ENCODE data around the gene FGFRL1.
"Not testable (repeated sequence)": the region's sequence is repeated elsewhere in the genome, so short reads cannot be mapped to it uniquely, and the experiment has no call there.

Gene FGFRL1

DNA sequence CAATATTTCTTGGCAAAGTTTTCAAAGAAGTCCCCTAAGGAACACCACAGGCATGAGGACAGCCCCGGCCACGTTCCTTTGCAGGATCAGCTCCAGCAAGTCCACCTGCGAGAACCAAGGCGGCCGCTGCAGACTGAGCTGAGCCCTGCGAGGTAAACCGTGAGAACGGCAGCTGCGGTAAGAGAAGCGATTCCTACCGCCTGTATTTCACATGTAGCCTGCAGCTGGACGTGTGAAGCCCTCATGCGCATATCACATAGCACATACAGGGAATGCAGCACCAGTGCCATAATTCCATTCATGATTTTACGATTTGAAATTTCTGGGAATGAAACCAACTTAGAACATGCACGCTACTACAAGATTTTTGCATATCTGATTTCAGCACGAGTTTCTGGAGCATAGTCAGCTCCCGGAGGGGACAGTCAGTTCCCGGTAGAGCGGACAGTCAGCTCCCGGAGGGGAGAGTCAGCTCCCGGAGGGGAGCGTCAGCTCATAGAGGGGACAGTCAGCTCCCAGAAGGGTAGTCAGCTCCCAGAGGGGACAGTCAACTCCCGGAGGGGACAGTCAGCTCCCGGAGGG is 41.7 kb downstream of the FGFRL1 start:
- DNase-seq (ENCODE audit: low read depth): no peak

GRCh38 chr4:1053891-1054290 is 42.5 kb downstream of the FGFRL1 start:
- not testable (repeated sequence) for DNase-seq (ENCODE audit: low read depth)

DNA sequence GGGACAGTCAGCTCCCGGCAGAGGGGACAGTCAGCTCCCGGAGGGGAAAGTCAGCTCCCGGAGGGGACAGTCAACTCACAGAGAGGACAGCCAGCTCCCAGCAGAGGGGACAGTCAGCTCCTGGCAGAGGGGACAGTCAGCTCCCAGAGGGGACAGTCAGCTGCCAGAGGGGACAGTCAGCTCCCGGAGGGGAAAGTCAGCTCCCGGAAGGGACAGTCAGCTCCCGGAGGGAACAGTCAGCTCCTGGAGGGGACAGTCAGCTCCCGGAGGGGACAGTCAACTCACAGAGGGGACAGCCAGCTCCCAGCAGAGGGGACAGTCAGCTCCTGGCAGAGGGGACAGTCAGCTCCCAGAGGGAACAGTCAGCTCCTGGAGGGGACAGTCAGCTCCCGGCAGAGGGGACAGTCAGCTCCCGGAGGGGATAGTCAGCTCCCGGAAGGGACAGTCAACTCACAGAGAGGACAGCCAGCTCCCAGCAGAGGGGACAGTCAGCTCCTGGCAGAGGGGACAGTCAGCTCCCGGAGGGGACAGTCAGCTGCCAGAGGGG is 43.3 kb downstream of the FGFRL1 start:
- not testable (repeated sequence) for DNase-seq (ENCODE audit: low read depth)

DNA sequence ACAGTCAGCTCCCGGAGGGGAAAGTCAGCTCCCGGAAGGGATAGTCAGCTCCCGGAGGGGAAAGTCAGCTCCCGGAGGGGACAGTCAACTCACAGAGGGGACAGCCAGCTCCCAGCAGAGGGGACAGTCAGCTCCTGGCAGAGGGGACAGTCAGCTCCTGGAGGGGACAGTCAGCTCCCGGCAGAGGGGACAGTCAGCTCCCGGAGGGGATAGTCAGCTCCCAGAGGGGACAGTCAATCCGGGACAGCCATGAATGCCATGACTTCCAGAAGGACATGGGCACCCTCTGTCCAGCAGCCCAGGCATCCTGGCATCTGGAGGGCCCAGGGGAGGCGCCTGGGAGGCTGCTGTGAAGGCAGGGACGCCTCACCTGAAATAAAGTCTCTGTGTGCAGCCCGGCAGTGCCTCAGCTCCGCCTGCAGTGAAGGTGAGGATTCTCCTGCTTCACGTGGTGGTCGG is 43.8 kb downstream of the FGFRL1 start:
- DNase-seq (ENCODE audit: low read depth): not testable (repeated sequence)

DNA sequence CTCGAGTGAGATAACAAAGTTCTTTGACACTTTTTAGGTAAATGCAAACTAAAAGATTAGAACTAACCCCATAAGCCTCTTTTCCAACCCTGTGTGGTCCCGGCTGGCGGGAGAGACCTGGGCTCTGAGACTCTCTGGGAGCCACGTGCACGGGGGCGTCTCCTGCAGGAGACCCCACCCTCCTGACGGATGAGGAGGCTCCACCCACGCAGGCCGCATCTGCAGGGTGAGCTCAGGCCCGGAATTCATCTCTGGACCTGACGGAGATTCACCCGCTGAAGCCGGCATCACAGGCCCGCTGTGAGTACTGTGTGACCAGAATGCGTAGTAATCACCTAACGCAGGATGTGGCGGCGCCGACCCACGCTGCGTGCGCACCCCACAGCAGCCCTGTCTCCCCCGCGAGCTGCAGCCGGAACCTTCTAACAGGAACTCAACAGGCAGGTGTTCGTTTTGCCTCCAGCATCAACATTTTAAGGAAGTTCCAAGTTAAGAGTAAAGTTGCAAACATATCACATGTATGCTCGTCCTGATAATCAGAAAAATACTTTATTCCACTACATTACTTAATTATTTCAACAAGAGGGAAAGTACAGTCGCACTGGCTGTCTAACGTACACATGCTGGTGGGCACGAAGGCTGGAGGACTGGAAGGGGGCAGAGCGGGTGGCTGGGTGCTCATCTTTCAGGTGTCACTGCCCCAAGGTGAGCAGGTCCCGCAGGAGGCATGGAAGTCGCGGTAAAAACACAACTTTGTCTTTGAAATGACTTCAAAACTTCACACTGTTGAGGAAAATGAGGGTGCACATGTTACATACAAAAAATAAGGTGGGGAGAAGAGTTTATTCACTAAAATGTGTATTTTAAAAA is 44.5 kb downstream of the FGFRL1 start:
- DNase-seq (ENCODE audit: low read depth): peak; percentile 64

- DNase-seq (ENCODE audit: low read depth): no peak
Observed at GRCh38 chr4:1056671-1057402, 45.4 kb downstream of the FGFRL1 start.

DNA sequence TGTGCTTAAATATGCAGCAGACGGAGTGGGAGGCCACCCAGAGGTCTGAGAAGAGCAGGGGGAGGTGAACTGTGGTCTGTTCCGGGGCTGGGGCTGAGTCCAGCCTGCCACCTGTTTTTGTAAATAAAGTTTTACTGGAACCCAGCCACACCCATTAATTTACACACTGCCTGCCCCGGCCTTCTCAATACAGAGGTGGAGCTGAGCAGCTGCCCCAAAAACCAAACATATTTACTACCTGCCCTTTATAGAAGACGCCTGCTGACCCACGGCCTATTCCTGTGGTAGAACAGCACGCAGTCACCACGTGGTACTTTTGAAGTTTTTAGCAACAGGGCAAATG is 45.9 kb downstream of the FGFRL1 start:
- no peak for DNase-seq (ENCODE audit: low read depth)

GRCh38 chr4:1058198-1058996 is 47.0 kb downstream of the FGFRL1 start:
- no peak for DNase-seq (ENCODE audit: low read depth)

GRCh38 chr4:1058997-1059665 is 47.7 kb downstream of the FGFRL1 start:
- DNase-seq (ENCODE audit: low read depth): no peak

DNA sequence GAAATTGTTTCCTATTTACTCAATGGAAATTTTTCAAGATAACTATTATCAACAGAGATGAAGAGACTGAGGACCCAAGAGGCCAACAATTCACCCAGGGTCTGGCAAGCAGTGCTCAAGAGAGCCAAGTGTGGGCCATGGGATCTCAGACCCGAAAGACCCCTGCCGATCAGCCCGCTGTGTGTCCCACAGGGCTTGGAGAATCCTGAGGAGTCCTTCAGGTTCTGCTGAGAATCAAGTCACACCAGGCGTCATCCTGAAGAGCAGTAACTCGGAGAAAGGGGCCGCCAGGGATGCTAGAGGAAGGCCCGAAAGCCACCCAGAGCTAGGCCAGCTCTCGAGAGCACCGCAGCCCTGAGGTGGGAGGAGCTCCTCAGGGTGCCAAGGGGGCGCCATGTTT is 48.7 kb downstream of the FGFRL1 start:
- DNase-seq (ENCODE audit: low read depth): no peak

GRCh38 chr4:1060621-1061020 is 49.2 kb downstream of the FGFRL1 start:
- DNase-seq (ENCODE audit: low read depth): no peak

DNA sequence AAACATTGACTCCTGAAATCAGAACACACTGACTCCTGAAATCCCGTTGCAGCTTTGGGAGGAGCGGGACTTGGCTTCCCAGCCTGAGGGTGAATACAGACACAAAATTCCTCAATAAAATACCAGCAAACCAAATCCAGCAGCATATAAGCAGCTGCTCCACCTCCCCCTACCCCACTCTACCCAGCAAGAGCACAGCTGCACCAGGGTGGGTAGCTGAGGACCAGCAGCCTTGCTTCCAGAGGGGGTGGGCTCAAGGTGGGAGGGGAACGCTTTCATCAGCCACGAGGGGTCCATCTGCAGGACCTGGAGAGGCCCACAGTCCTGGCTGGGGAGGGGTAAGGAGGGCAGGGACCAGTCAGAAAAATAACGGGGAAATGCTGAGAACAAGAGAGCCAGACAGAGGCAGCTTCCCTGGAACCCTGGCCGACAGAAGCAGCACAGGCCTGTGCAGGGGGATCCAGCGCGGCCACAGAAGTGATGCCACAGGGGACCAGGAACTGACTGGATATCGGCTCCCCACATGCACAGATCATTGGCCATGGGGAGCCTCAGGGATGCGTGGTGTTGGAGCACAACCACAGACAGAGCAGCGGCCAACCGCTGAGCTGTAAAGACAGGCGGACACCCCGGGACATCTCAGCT is 49.8 kb downstream of the FGFRL1 start:
- no peak for DNase-seq (ENCODE audit: low read depth)

DNA sequence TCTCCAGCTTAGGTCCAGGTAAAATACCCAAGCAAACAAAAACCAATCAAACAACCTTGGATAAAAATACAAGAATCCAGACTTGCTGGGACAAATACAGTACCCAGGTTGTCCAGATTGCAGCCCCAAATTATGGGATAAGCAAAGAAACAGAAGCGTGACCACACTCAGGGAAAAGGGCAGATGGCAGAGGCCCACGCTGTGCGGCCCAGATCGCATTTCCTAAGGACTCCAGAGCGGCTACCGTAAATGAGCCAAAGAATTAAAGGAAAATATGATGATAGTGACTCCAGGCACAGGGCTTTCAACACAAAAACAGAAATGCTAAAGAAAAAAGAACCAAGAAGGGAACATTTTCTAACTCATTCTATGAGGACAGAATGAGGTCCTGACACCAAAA is 50.3 kb downstream of the FGFRL1 start:
- DNase-seq (ENCODE audit: low read depth): no peak

DNA sequence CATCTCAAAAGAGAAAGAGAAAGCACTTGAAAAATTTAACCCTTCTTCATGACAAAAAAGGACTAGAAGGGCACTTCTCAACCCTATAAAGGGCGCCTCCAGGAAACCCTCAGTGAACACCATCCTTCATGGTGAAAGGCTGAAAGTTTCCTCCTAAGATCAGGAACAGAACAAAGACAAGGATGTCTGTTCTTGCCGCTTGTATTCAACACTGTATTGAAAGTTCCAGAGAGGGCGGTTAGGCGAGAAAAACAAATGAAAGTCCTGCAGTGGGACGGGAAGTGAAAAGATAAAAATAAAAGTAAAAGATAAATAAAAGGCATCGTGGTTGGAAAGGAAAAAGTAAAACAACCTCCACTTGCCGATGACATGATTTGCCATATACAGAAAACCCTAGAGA is 51.0 kb downstream of the FGFRL1 start:
- no peak for DNase-seq (ENCODE audit: low read depth)

DNA sequence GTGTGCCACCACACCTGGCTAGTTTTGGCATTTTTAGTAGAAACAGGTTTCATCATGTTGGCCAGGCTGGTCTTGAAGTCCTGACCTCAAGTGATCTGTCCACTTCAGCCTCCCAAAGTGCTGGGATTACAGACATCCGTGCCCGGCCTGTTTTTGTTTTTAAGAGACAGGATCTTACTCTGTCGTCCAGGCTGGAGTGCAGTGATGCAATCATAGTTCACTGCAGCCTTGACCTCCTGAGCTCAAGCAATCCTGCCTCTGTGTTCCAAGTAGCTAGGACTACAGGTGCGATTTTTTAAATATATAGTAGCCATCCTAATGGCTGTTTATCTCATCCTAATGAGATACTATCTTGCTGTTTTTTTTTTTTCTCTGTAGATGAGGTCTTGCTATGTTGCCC is 54.3 kb downstream of the FGFRL1 start:
- no peak for DNase-seq (ENCODE audit: low read depth)

DNA sequence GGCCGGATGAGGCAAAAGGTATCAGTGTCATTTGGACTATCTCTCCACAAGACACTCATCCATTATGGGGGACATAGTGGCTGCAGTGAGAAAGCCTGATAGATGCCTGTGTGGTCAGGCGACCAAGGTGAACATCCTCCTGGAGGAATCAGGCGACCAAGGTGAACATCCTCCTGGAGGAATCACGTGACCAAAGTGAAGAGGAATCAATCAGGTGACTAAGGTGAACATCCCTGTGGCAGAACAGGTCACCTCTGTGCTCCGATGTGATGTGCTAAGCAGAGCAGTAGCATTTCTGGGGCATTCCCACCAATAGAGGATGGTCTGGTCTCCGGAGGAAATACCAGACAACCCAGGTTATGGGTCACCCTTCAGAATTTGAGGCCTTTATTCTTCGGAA is 58.0 kb downstream of the FGFRL1 start:
- DNase-seq (ENCODE audit: low read depth): no peak

DNA sequence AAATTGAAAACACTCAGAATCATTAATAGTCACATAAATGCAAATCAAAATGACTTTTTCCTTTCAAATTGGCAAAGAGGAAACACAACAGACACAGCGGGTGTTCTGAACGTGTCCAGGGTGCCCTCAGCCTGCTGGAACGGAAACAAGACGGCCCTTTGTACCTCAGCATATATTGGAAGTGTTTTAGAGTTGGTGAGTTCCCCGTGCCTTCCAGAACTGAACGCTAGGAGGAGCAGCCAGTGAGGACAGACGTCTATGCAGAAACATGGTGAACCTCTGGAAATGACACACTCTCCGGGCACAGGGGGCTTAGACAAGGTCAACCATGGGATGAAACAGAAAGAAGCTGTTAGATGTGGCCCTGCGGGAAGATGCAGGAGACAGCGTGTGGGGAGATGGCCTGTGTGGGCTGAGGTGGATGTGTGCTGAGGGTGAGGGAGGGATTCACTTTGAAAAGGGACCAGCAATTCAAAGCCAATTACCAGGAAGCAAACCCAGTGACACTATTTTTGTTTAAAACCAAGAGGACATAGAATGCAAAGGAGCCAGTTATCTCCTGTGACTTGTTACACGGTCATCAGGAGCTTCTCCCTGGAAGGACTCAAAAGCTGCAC is 61.5 kb downstream of the FGFRL1 start:
- DNase-seq (ENCODE audit: low read depth): peak; percentile 32

DNA sequence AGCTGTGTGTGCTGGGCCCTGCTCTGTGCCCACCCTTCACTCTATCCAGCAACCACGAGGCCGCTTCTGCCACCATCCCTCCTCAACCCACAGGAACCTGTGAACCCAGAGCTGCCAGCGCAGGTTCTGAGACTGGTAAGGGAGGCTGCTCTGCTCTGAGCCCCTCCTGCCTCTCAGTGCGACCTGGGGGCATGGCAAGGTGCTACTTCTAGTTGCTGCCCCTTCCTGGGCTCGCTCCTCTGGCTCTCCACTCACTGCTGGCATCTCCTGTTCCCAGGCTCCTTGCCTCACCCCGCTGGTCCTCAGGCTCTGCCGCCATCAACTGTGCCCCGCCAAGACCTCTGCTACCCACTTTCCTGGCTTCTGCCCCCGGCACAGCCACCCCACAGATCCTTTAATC is 62.7 kb downstream of the FGFRL1 start:
- no peak for DNase-seq (ENCODE audit: low read depth)

- DNase-seq (ENCODE audit: low read depth): no peak
Observed at GRCh38 chr4:1075225-1075624, 63.8 kb downstream of the FGFRL1 start.
